CD14-positive monocyte (primary cell): ENCODE measurements around the gene NUMB. TPM values are rescaled to one million over a fixed set of nuclear protein-coding genes. Genes with fewer than 3 reads are reported as not detected.

Experiments
- DNase-seq, 3 donors: peaks; one replicate each; pipeline ENCODE4 v3.0.0-alpha.2; 2011 to 2022
- H2AFZ ChIP-seq: 2 replicates; pipeline ENCODE4 v1.6.0; 2012; ENCODE audit warnings: mild to moderate bottlenecking, low read depth, low read length, inconsistent platforms; ENCODE audit not compliant: insufficient read depth, poor library complexity, severe bottlenecking
- H3K27ac ChIP-seq, 2 donors: 1 replicate in 1 of 2; 2 replicates in 1 of 2; pipeline ENCODE4 v1.5.1; 2012 to 2013; ENCODE audit warnings: low read length in 2 of 2, control low read depth in 1 of 2, inconsistent platforms in 1 of 2, low read depth in 1 of 2, mild to moderate bottlenecking in 1 of 2
- H3K27me3 ChIP-seq, 2 donors: one replicate each; pipeline versions ENCODE4 v1.6.0 to v1.6.1; 2011 to 2013; ENCODE audit warnings: low read length in 2 of 2; ENCODE audit not compliant: control insufficient read depth in 2 of 2, insufficient read depth in 2 of 2
- H3K36me3 ChIP-seq, 2 donors: replicated peaks in 1 of 2; 1 replicate in 1 of 2; 2 replicates in 1 of 2; pipeline versions ENCODE4 v1.5.1 to v1.6.1; 2012 to 2013; ENCODE audit warnings: low read length in 2 of 2, control low read depth in 1 of 2, inconsistent platforms in 1 of 2, mild to moderate bottlenecking in 1 of 2; ENCODE audit not compliant: insufficient read depth in 2 of 2, control insufficient read depth in 1 of 2
- H3K4me1 ChIP-seq, 2 donors: 1 replicate in 1 of 2; 2 replicates in 1 of 2; pipeline versions ENCODE4 v1.5.1 to v1.6.1; 2012 to 2013; ENCODE audit warnings: low read length in 2 of 2, control low read depth in 1 of 2, inconsistent platforms in 1 of 2, mild to moderate bottlenecking in 1 of 2, moderate library complexity in 1 of 2; ENCODE audit not compliant: insufficient read depth in 2 of 2, control insufficient read depth in 1 of 2
- H3K4me2 ChIP-seq: replicated peaks from 2 replicates; pipeline ENCODE3; 2012; ENCODE audit warnings: low read length, moderate library complexity, mild to moderate bottlenecking; ENCODE audit not compliant: poor library complexity, severe bottlenecking; ENCODE audit errors: extremely low read depth
- H3K4me3 ChIP-seq, 3 experiments: fragments of 200-600 bp in 1 of 3; sonication (generic) in 1 of 3; replicated peaks in 1 of 3; 1 replicate in 2 of 3; 2 replicates in 1 of 3; pipeline ENCODE4 v1.5.1; 2011 to 2013; ENCODE audit warnings: low read length in 3 of 3, mild to moderate bottlenecking in 3 of 3, control low read depth in 2 of 3, low read depth in 2 of 3, inconsistent platforms in 1 of 3, moderate library complexity in 1 of 3
- H3K79me2 ChIP-seq: 2 replicates; pipeline ENCODE4 v1.6.0; 2012; ENCODE audit warnings: mild to moderate bottlenecking, control low read depth, inconsistent platforms, low read length, moderate library complexity; ENCODE audit not compliant: insufficient read depth
- H3K9ac ChIP-seq: 2 replicates; pipeline ENCODE4 v1.6.0; 2017; ENCODE audit warnings: low read length, mild to moderate bottlenecking; ENCODE audit not compliant: insufficient read depth, poor library complexity, severe bottlenecking
- H3K9me3 ChIP-seq, 2 donors: replicated peaks in 1 of 2; 1 replicate in 1 of 2; 2 replicates in 1 of 2; pipeline versions ENCODE4 v1.5.1 to v1.6.1; 2012 to 2013; ENCODE audit warnings: low read length in 2 of 2, control low read depth in 1 of 2; ENCODE audit not compliant: control insufficient read depth in 1 of 2, insufficient read depth in 1 of 2
- H4K20me1 ChIP-seq: 2 replicates; pipeline ENCODE4 v1.6.0; 2012; ENCODE audit warnings: mild to moderate bottlenecking, low read length, control low read depth, moderate library complexity; ENCODE audit not compliant: insufficient read depth
- H3K27ac Mint-ChIP-seq, 7 donors: one replicate each; pipeline ENCODE4 v1.8.0; 2020; ENCODE audit warnings: mild to moderate bottlenecking in 7 of 7, mixed read lengths in 7 of 7, moderate library complexity in 6 of 7, inconsistent platforms in 2 of 7
- H3K27me3 Mint-ChIP-seq, 3 donors: one replicate each; pipeline ENCODE4 v1.8.0; 2021 to 2022; ENCODE audit warnings: low read depth in 3 of 3, mild to moderate bottlenecking in 3 of 3, mixed read lengths in 3 of 3, moderate library complexity in 3 of 3, inconsistent platforms in 1 of 3
- H3K36me3 Mint-ChIP-seq, 2 donors: one replicate each; pipeline ENCODE4 v1.8.0; 2020; ENCODE audit warnings: mixed read lengths in 2 of 2, inconsistent platforms in 1 of 2, mild to moderate bottlenecking in 1 of 2
- H3K4me1 Mint-ChIP-seq: one replicate; pipeline ENCODE4 v1.8.0; 2020; ENCODE audit warnings: mild to moderate bottlenecking, mixed read lengths
- H3K4me3 Mint-ChIP-seq, 2 donors: one replicate each; pipeline ENCODE4 v1.8.0; 2020; ENCODE audit warnings: mild to moderate bottlenecking in 2 of 2, mixed read lengths in 2 of 2, moderate library complexity in 1 of 2
- H3K9me3 Mint-ChIP-seq, 7 donors: one replicate each; pipeline ENCODE4 v1.8.0; 2020 to 2022; ENCODE audit warnings: mixed read lengths in 7 of 7, mild to moderate bottlenecking in 6 of 7, moderate library complexity in 6 of 7, inconsistent platforms in 2 of 7
- WGBS: methylation state at CpG from one replicate; pipeline ENCODE4 v1.1.5; 2013; ENCODE audit warnings: missing lambda C conversion rate; ENCODE audit not compliant: insufficient coverage; 5-methylcytosine and 5-hydroxymethylcytosine counted together
- intact Hi-C, 2 donors: fragments of 100-400 bp; cut with micrococcal nuclease; formaldehyde crosslinking; loops; one replicate each; pipeline versions ENCODE4 v1.15.0 to v1.15.1; 2023
- polyA plus RNA-seq, 3 donors: library from polyadenylated mRNA; depleted of rRNA in 1 of 3; unstranded in 2 of 3; stranded (reverse) in 1 of 3; fragments of 300-500 nt in 2 of 3; fragments of >200 nt in 1 of 3; fragmentation: Illumina TruSeq in 2 of 3; gene quantifications; 1 replicate in 2 of 3; 2 replicates in 1 of 3; pipeline ENCODE4 v1.2.3, GENCODE V29; 2012 to 2021
- TF ChIP-seq, protein P1 (sequence below): fragments of 200-600 bp; IDR thresholded peaks from one replicate; pipeline ENCODE4 v1.8.0; 2022; ENCODE audit warnings: antibody characterized with exemption, mild to moderate bottlenecking

NUMB gene
- polyA plus RNA-seq, 3 donors = 83.4 to 223 (median 126) TPM

DNA sequence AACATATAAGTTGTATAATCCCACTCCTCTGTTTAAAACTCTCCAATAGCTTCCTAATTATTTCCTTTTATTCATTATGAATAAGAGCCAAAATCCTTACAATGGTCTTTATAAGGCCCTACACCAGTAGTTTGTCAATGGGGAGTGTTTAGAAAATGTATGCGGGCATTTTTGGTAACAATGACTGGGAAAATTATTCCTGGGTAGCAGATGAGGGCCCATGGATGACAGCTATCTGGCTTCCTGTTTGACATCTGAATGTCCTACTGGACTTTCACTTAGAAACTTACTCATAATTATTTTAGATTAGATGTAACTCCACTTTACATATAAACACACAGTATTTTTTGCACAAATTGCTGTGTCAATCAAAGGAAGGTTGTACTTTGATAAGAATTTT lies 119.8 kb downstream of the NUMB start:
- Histone ChIP-seq H2AFZ (no peak overlapping the region), H4K20me1 (peaks cover 100% of the 10 kb centered on the region), H3K27me3 (no peaks in the 10 kb centered on the region), H3K4me2 (no peak overlapping the region), H3K36me3 (peaks cover 13 to 79% of the 10 kb centered on the region in 2 donors), H3K9ac (no peak overlapping the region), H3K9me3 (no peaks in the 10 kb centered on the region), H3K79me2 (peaks cover 36% of the 10 kb centered on the region), H3K4me1 (no peaks in the 10 kb centered on the region), H3K4me3 (no peak overlapping the region), H3K27ac (no peak overlapping the region)
- no peak for DNase-seq
- no peaks in the 10 kb centered on the region for H3K4me1 Mint-ChIP-seq
- no peaks in the 10 kb centered on the region for H3K27me3 Mint-ChIP-seq
- H3K27ac Mint-ChIP-seq = no peak overlapping the region
- H3K36me3 Mint-ChIP-seq = peaks cover 28 to 58% of the 10 kb centered on the region in 2 donors
- H3K4me3 Mint-ChIP-seq = no peak overlapping the region
- WGBS = no CpG with 5 or more reads among the region's 1 CpG
- TF ChIP-seq, protein P1, sequence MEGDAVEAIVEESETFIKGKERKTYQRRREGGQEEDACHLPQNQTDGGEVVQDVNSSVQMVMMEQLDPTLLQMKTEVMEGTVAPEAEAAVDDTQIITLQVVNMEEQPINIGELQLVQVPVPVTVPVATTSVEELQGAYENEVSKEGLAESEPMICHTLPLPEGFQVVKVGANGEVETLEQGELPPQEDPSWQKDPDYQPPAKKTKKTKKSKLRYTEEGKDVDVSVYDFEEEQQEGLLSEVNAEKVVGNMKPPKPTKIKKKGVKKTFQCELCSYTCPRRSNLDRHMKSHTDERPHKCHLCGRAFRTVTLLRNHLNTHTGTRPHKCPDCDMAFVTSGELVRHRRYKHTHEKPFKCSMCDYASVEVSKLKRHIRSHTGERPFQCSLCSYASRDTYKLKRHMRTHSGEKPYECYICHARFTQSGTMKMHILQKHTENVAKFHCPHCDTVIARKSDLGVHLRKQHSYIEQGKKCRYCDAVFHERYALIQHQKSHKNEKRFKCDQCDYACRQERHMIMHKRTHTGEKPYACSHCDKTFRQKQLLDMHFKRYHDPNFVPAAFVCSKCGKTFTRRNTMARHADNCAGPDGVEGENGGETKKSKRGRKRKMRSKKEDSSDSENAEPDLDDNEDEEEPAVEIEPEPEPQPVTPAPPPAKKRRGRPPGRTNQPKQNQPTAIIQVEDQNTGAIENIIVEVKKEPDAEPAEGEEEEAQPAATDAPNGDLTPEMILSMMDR = no peak
- intact Hi-C loops = no loop called here
- peaks cover 0 to 2% (median 0%) of the 10 kb centered on the region in 7 donors for H3K9me3 Mint-ChIP-seq

DNA sequence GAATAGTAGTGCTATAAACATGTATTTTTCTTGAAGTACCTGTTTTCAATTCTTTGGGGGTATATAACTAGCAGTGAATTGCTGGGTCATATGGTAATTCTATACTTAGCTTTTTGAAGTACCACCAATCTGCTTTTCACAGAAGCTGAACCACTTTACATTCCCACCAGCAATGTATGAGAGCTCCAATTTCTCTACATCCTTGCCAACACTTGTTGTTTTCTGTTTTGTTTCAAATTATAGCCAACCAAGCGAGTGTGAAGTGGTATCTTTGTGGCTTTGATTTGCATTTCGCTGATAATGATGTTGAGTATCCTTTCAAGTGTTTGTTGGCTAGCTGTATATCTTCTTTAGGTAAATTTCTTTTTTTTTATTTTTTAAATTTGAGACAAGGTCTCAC lies 125.3 kb downstream of the NUMB start:
- peaks cover 0 to 2% (median 0%) of the 10 kb centered on the region in 7 donors for H3K9me3 Mint-ChIP-seq
- TF ChIP-seq, protein P1 = no peak
- WGBS = 100% methylated on average over 1 of the region's 2 CpGs
- H2AFZ ChIP-seq = no peak overlapping the region
- peaks cover 2 to 70% of the 10 kb centered on the region in 2 donors for H3K36me3 ChIP-seq
- H3K9me3 ChIP-seq = no peaks in the 10 kb centered on the region
- no peak overlapping the region for H3K4me3 ChIP-seq
- H3K27me3 Mint-ChIP-seq = peaks cover 0 to under 1% (median 0%) of the 10 kb centered on the region in 3 donors
- H3K27me3 ChIP-seq = no peaks in the 10 kb centered on the region
- H3K4me1 Mint-ChIP-seq = no peaks in the 10 kb centered on the region
- no peaks in the 10 kb centered on the region for H3K4me1 ChIP-seq
- peaks cover 38 to 42% of the 10 kb centered on the region in 2 donors for H3K36me3 Mint-ChIP-seq
- no peak overlapping the region for H3K9ac ChIP-seq
- no peak overlapping the region for H3K4me3 Mint-ChIP-seq
- H4K20me1 ChIP-seq = peaks cover 100% of the 10 kb centered on the region
- no peak overlapping the region for H3K27ac Mint-ChIP-seq
- intact Hi-C loops = no loop called here
- no peak overlapping the region for H3K4me2 ChIP-seq
- peaks cover 7% of the 10 kb centered on the region for H3K79me2 ChIP-seq
- no peak overlapping the region for H3K27ac ChIP-seq
- DNase-seq = no peak
